ENCODE measurements around the gene VPS13D.

GRCh38 chr1:12180315-12180714 lies 49.5 kb upstream of the VPS13D start:
- no peak for TF ChIP-seq CTCF (IDR thresholded peaks at IDR 0.05 in 8 of 11, conservative IDR thresholded peaks at IDR 0.05 in 3 of 11)
- TF ChIP-seq POLR2A (IDR thresholded peaks at IDR 0.05), result no peak
- TF ChIP-seq POLR2AphosphoS5 (IDR thresholded peaks at IDR 0.05), result peak; percentile 75 to 88 (median 75)
